Activated naive CD8-positive, alpha-beta T cell treated with anti-CD3 and anti-CD28 coated beads for 36 hours (primary cell): ENCODE results near the gene HSD11B2. TPM values are rescaled to one million over a fixed set of nuclear protein-coding genes. Genes with fewer than 3 reads are reported as not detected.

ENCODE experiments used
- DNase-seq: peaks from one replicate; pipeline ENCODE4 v3.0.0; 2021
- H3K27ac Mint-ChIP-seq: one replicate; pipeline ENCODE4 v1.8.0; 2022; ENCODE audit warnings: mild to moderate bottlenecking, moderate library complexity, mixed read lengths
- H3K27me3 Mint-ChIP-seq: one replicate; pipeline ENCODE4 v1.8.0; 2022; ENCODE audit warnings: mild to moderate bottlenecking, mixed read lengths
- H3K36me3 Mint-ChIP-seq: one replicate; pipeline ENCODE4 v1.8.0; 2021; ENCODE audit warnings: mild to moderate bottlenecking, mixed read lengths
- H3K4me1 Mint-ChIP-seq: one replicate; pipeline ENCODE4 v1.8.0; 2021; ENCODE audit warnings: mixed read lengths
- H3K4me3 Mint-ChIP-seq: one replicate; pipeline ENCODE4 v1.8.0; 2022; ENCODE audit warnings: mild to moderate bottlenecking, moderate library complexity, mixed read lengths
- H3K9me3 Mint-ChIP-seq: one replicate; pipeline ENCODE4 v1.8.0; 2022; ENCODE audit warnings: mixed read lengths
- total RNA-seq, 2 experiments: library from RNA; stranded (reverse); gene quantifications; one replicate each; pipeline ENCODE4 v1.2.3, GENCODE V29; 2021

The HSD11B2 gene
- total RNA-seq, 2 experiments from 2014 or later = 2.8 to 3.1 TPM

DNA sequence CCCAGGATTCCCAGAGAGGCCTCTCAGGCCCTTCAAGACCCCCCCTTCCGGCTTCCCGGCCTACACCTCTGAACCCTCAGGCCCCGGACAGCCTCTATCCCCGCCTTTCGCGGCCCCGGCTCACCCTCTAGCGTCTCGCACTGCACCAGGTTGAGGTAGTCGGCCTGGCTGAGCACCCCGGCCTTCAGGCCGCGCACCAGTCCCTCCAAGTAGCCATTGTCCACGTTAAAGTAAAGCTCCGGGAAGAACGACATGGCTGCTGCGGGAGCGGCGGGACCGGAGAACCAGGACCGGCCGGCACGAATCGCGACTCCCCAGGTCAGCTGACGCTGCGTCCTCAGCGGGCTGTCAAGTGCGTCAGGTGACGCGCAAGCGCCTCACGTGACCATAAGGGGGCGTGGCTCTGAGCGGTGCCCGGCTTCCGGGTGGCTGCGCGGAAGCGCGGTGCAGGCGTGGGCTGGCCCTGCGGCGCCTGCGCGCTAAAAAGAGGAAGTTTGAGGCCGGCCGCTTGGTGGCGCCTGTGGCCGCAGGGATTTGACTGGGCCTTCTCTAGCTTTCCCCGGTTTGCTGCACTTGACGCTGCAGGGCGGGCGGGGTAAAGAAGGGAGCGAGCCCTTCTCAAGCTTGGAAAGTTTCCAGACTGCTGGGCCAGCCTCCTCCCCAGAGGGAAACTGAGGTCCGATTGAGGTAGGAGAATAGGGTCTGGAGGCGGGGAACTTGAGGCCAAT, 50.1 kb downstream of the HSD11B2 start, which contains the start of gene ATP6V0D1:
TSS of gene ATP6V0D1 (minus strand) at position 325 of the 728 bp plus-strand sequence. CDS start at position 254, 71 bp downstream.
- Mint-ChIP-seq H3K27ac (peak within 1 kb of the TSS; percentile 98), H3K27me3 (no peaks in the 10 kb centered on the region)
- DNase-seq = peak; percentile 99

DNA sequence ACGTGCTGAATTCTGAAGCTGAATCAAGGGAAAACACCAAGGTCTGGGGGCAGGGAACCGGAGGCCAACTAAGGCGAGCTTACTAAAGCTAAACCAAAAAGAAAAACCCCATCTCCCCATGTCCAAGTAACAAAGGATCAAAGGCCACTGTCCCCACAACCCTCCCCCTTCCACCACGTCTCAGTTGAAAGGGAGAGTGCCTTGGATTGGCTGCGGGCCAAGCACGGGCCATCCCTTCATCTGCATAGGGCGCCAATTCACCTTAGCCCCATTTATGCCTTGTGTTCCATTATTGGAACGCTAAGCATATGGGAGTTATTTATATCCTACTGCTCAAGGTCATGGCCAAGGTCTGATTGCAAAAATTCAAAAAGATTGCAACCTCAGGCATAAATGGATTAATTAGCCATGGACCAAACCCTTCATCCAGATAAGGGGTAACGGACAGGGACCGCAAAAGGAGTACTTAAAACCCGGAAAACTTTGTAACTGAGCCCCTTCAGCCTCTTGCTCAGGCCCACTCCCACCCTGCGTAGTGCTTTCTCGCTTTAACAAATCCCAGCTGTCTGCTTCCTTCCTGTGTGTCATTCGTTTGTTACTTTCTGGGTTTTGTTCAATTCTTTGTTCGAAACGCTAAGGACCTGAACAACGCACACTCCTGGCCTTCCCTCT, 50.8 kb downstream of the HSD11B2 start:
- no peaks in the 10 kb centered on the region for H3K27me3 Mint-ChIP-seq

More for the DNA sequence above, 50.1 kb downstream of the HSD11B2 start, which contains the start of gene ATP6V0D1:
- peaks cover 10% of the 10 kb centered on the region for H3K36me3 Mint-ChIP-seq
- H3K9me3 Mint-ChIP-seq = no peaks in the 10 kb centered on the region
- peaks cover 32% of the 10 kb centered on the region for H3K4me1 Mint-ChIP-seq
- H3K4me3 Mint-ChIP-seq = peak within 1 kb of the TSS; percentile 99

DNA sequence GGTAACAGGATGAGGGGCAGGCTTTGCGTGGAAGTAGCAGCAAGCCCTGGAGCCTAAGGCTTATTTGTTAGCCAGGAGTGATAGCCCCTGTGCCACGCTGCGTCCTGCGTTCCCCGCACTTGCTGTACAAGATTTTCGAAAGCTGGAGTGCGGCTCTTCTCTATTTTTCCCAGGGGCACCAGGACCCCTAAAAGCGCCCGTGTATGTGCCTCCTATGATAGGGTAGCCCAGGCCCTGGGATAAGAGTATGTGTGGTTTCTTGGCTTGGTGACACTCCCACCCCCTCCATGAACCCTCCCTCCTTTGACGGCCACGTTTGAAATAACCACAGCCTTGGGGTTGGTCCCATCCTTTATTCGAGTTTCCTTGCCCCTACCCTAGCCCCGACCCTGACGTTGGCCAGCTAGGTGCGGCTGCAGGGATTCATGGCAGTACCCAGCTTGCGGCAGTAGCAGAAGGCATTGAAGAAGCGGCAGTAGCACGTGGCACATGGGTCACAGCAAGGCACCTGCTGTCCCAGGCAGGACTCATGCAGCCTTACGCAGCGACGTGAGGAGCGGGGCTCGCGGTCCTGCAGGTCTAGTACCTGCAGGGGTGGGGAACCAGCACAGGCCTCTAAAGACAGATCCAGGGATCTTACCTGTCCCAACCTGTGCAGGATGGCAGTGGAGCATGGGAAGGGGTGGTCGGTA, 51.5 kb downstream of the HSD11B2 start:
- Mint-ChIP-seq H3K27me3 (no peaks in the 10 kb centered on the region), H3K4me1 (peaks cover 26% of the 10 kb centered on the region), H3K4me3 (peak overlapping the region; percentile 99), H3K27ac (peak overlapping the region; percentile 98), H3K9me3 (no peaks in the 10 kb centered on the region), H3K36me3 (peaks cover 10% of the 10 kb centered on the region)
- DNase-seq = no peak

More for the DNA sequence above, 50.8 kb downstream of the HSD11B2 start:
- Mint-ChIP-seq H3K36me3 (peaks cover 10% of the 10 kb centered on the region), H3K9me3 (no peaks in the 10 kb centered on the region), H3K4me3 (peak overlapping the region; percentile 99), H3K27ac (peak overlapping the region; percentile 98), H3K4me1 (peaks cover 26% of the 10 kb centered on the region)
- DNase-seq = peak; percentile 61

DNA sequence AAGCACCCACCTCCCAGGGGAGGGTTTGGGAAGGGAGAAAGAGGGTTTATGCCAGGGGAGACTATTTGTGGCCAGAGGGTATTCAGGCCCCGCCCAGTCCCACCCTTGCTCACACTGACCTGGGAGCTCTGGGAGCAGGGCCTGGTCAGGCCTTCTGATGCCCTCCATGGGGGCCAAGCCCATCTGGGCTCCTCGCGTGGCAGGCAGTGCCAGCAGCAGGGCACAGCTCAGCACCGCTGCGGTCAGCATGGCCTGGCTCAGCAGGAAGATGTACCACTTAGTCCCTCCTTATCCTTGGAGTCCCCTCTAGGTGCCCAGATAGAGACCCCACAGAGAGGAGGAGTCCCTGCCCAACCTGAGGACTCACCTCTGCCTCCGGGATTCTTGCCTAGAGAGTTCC, 52.2 kb downstream of the HSD11B2 start, which contains the start of gene AGRP:
TSS of gene AGRP (minus strand) at position 398 of the 400 bp plus-strand sequence. CDS start at position 249, 149 bp downstream.
- H3K27ac Mint-ChIP-seq = peak within 1 kb of the TSS; percentile 98
- H3K36me3 Mint-ChIP-seq = peaks cover 10% of the 10 kb centered on the region
- no peak for DNase-seq
- H3K27me3 Mint-ChIP-seq = no peaks in the 10 kb centered on the region
- H3K9me3 Mint-ChIP-seq = no peaks in the 10 kb centered on the region
- H3K4me1 Mint-ChIP-seq = peaks cover 24% of the 10 kb centered on the region
- H3K4me3 Mint-ChIP-seq = peak within 1 kb of the TSS; percentile 99

DNA sequence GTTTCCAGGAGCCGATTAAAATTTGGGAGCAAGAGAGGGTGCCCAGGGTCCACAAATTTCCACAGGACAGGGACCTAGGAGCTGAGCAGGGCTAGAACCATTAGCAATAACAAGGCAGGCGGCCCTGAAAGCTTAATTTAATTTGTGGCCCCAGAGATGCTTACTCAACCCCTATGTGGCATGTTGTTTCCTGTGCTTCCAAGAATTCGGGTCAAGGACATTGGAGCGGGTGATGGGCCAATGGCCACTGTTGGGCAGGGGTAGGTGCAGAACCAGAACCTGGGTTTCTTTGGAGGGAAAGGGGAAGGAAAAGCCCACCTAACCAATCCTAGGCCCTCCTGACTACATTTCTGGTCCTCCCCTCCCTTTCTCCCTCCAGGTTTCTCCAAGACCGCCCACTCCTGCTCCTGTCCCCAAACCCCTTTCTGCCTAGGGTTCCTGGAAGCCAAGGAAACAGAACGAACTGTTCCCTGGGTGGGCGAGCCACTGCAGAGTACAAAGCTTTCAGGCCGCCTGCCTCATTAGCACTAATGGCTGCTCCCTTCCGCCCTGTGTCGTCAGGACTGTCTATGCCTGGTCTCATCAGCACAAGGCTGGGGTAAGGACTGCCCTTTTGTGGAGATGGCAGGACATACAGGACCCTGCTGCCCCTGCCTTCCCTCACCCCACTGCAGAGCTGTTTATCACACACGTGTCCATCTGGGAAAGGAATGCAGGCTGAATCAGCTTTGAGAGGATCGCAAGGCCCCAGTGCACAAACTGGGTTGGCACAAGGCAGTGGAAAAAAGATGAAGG, 53.0 kb downstream of the HSD11B2 start:
- peaks cover 10% of the 10 kb centered on the region for H3K36me3 Mint-ChIP-seq
- H3K4me1 Mint-ChIP-seq = peaks cover 25% of the 10 kb centered on the region
- no peak for DNase-seq
- H3K4me3 Mint-ChIP-seq = peak overlapping the region; percentile 24
- peak overlapping the region; percentile 65 for H3K27ac Mint-ChIP-seq
- no peaks in the 10 kb centered on the region for H3K27me3 Mint-ChIP-seq
- no peaks in the 10 kb centered on the region for H3K9me3 Mint-ChIP-seq

DNA sequence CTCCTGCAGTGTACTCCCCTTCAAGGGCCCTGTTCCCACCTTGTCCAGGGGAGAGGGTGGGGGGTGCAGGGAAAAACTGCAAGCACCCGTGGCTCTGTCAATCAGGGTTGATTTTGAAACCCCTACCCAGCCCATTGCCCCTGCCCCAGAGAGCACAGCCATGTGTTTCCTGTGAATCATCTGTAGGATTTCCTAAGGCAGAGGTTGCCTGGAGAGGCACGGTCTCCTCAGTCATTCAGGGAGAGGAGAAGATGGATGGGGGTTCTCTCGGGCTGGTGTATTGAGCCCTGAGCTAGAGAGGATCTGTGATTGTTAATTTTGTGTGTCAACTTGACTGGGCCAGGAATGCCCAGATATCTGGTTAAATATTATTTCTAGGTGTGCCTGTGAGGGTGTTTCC, 55.9 kb downstream of the HSD11B2 start:
- no peaks in the 10 kb centered on the region for H3K27me3 Mint-ChIP-seq
- H3K9me3 Mint-ChIP-seq = no peaks in the 10 kb centered on the region
- H3K27ac Mint-ChIP-seq = no peak overlapping the region
- H3K4me1 Mint-ChIP-seq = peaks cover 21% of the 10 kb centered on the region
- DNase-seq = no peak
- H3K36me3 Mint-ChIP-seq = peaks cover 10% of the 10 kb centered on the region
- H3K4me3 Mint-ChIP-seq = no peak overlapping the region

Other genes with a start within 250 kb of the HSD11B2 start
- gene MATCAP1, start 247.2 kb upstream of the HSD11B2 start, total RNA-seq = 10 to 100 TPM; 15.8 to 16.7 TPM
- gene EXOC3L1, start 241.0 kb upstream of the HSD11B2 start, total RNA-seq = under 1 TPM in 1 of 2 experiments, not detected in 1; 0.19 TPM
- 100 to 1,000 TPM; 130 to 136 TPM for gene E2F4, start 239.0 kb upstream of the HSD11B2 start, total RNA-seq
- gene ELMO3, start 232.0 kb upstream of the HSD11B2 start, total RNA-seq = 1 to 10 TPM; 4.3 to 4.5 TPM
- 10 to 100 TPM; 46.5 to 48.6 TPM for gene TMEM208, start 204.0 kb upstream of the HSD11B2 start, total RNA-seq
- 10 to 100 TPM; 76.4 to 79.9 TPM for gene FHOD1, start 183.6 kb upstream of the HSD11B2 start, total RNA-seq
- gene SLC9A5, start 182.1 kb upstream of the HSD11B2 start, total RNA-seq = 1 to 10 TPM; 5.8 to 6.1 TPM
- 10 to 100 TPM; 30.8 to 37.0 TPM for gene PLEKHG4, start 151.6 kb upstream of the HSD11B2 start, total RNA-seq
- gene KCTD19, start 104.4 kb upstream of the HSD11B2 start, total RNA-seq = 1 to 10 TPM; 2.2 to 3.0 TPM
- gene LRRC36, start 104.3 kb upstream of the HSD11B2 start, total RNA-seq = 1 to 10 TPM in 1 of 2 experiments, under 1 TPM in 1; 0.82 to 1.1 TPM
- gene TPPP3, start 37.6 kb upstream of the HSD11B2 start, total RNA-seq = not detected
- 1 to 10 TPM in 1 of 2 experiments, under 1 TPM in 1; 0.76 to 1.2 TPM for gene ZDHHC1, start 14.6 kb upstream of the HSD11B2 start, total RNA-seq
- gene ATP6V0D1, start 50.0 kb downstream of the HSD11B2 start, total RNA-seq = 10 to 100 TPM; 33.0 to 33.6 TPM
- gene AGRP, start 52.4 kb downstream of the HSD11B2 start, total RNA-seq = under 1 TPM in 1 of 2 experiments, not detected in 1; 0.40 TPM
- 10 to 100 TPM; 13.9 to 14.0 TPM for gene RIPOR1, start 97.7 kb downstream of the HSD11B2 start, total RNA-seq
- 10 to 100 TPM; 55.8 to 55.9 TPM for gene CTCF, start 131.4 kb downstream of the HSD11B2 start, total RNA-seq
- gene CARMIL2, start 214.0 kb downstream of the HSD11B2 start, total RNA-seq = 100 to 1,000 TPM; 136 to 140 TPM
- 10 to 100 TPM; 48.0 to 50.3 TPM for gene ACD, start 229.1 kb downstream of the HSD11B2 start, total RNA-seq
- gene PARD6A, start 229.8 kb downstream of the HSD11B2 start, total RNA-seq = 1 to 10 TPM; 7.8 to 9.4 TPM
- 10 to 100 TPM in 1 of 2 experiments, 1 to 10 TPM in 1; 9.3 to 10.7 TPM for gene ENKD1, start 235.6 kb downstream of the HSD11B2 start, total RNA-seq
- 1 to 10 TPM; 1.3 to 1.8 TPM for gene C16orf86, start 235.7 kb downstream of the HSD11B2 start, total RNA-seq